Tibial artery (tissue), 4 donors: Measurements from ENCODE around the gene RBPMS2.

Source experiments
- DNase-seq, 2 donors: peaks; one replicate each; pipeline ENCODE4 v3.0.0-alpha.2; 2019
- H3K27ac ChIP-seq, 2 donors: fragments of 200-600 bp; sonication (generic) in 1 of 2; 1 replicate in 1 of 2; 2 replicates in 1 of 2; pipeline ENCODE4 v1.5.1; 2018 to 2019; ENCODE audit warnings: mild to moderate bottlenecking in 1 of 2
- H3K27me3 ChIP-seq, 2 donors: fragments of 200-600 bp; sonication (generic) in 1 of 2; one replicate each; pipeline versions ENCODE4 v1.5.1 to v1.6.0; 2016 to 2019
- H3K36me3 ChIP-seq, 3 donors: fragments of 200-600 bp; sonication (generic) in 2 of 3; one replicate each; pipeline ENCODE4 v1.5.1; 2016 to 2019; ENCODE audit warnings: mild to moderate bottlenecking in 2 of 3
- H3K4me1 ChIP-seq, 4 donors: fragments of 200-600 bp; sonication (generic) in 2 of 4; 1 replicate in 3 of 4; 2 replicates in 1 of 4; pipeline ENCODE4 v1.5.1; 2016 to 2019
- H3K4me3 ChIP-seq, 2 donors: fragments of 200-600 bp; sonication (generic) in 1 of 2; 1 replicate in 1 of 2; 2 replicates in 1 of 2; pipeline ENCODE4 v1.5.1; 2018 to 2019; ENCODE audit warnings: mild to moderate bottlenecking in 2 of 2
- H3K9me3 ChIP-seq, 3 donors: fragments of 200-600 bp; sonication (generic) in 1 of 3; one replicate each; pipeline ENCODE4 v1.5.1; 2016 to 2019
- CTCF ChIP-seq, 2 experiments: fragments of 200-600 bp in 1 of 2; fragments of 450-650 bp in 1 of 2; IDR thresholded peaks; one replicate each; pipeline ENCODE4 v1.5.1; 2017 to 2019; ENCODE audit warnings: antibody characterized with exemption in 2 of 2, mild to moderate bottlenecking in 1 of 2, moderate library complexity in 1 of 2
- intact Hi-C: fragments of 100-400 bp; cut with DNase I; formaldehyde crosslinking; loops from one replicate; pipeline ENCODE4 v1.15.0; 2023; ENCODE audit warnings: low total_unique reads

Gene RBPMS2

GRCh38 chr15:64694816-64695215, 80.6 kb downstream of the RBPMS2 start:
- intact Hi-C loops, result loop anchor here (10.0 kb wide), 1 partner anchor 210 kb away; no protein-coding TSS in a partner anchor
- no peaks in the 10 kb centered on the region for H3K9me3 ChIP-seq
- TF ChIP-seq CTCF (IDR thresholded peaks at IDR 0.05), result no peak
- no peak overlapping the region for H3K4me3 ChIP-seq
- no peaks in the 10 kb centered on the region for H3K27me3 ChIP-seq
- DNase-seq, result no peak
- H3K4me1 ChIP-seq, result peaks cover 0 to 96% (median 63%) of the 10 kb centered on the region in 4 donors
- H3K27ac ChIP-seq, result peak overlapping the region in 1 of 2 donors; percentile 84
- peaks cover 11 to 30% (median 16%) of the 10 kb centered on the region in 3 donors for H3K36me3 ChIP-seq

- no peak overlapping the region for H3K4me3 ChIP-seq
- peaks cover 0 to 84% (median 47%) of the 10 kb centered on the region in 4 donors for H3K4me1 ChIP-seq
- H3K36me3 ChIP-seq, result peaks cover 25 to 47% (median 29%) of the 10 kb centered on the region in 3 donors
- H3K27ac ChIP-seq, result peak overlapping the region; percentile 57 to 84
- H3K27me3 ChIP-seq, result no peaks in the 10 kb centered on the region
- TF ChIP-seq CTCF (IDR thresholded peaks at IDR 0.05), result no peak
- intact Hi-C loops, result loop anchor here (10.0 kb wide), 1 partner anchor 212 kb away; no protein-coding TSS in a partner anchor
- no peaks in the 10 kb centered on the region for H3K9me3 ChIP-seq
- peak; percentile 66 to 83 for DNase-seq
Measured at GRCh38 chr15:64693134-64693533, 82.3 kb downstream of the RBPMS2 start.

- Histone ChIP-seq H3K27ac (peak overlapping the region; percentile 57 to 66), H3K9me3 (no peaks in the 10 kb centered on the region), H3K4me3 (no peak overlapping the region), H3K4me1 (peaks cover 0 to 82% (median 48%) of the 10 kb centered on the region in 4 donors), H3K27me3 (no peaks in the 10 kb centered on the region), H3K36me3 (peaks cover 31 to 58% (median 38%) of the 10 kb centered on the region in 3 donors)
- no peak for TF ChIP-seq CTCF (IDR thresholded peaks at IDR 0.05)
- intact Hi-C loops, result loop anchor here (10.0 kb wide), 1 partner anchor 213 kb away; no protein-coding TSS in a partner anchor
- DNase-seq, result peak in 1 of 2 donors; percentile 49
Measured at GRCh38 chr15:64691896-64692565, 83.4 kb downstream of the RBPMS2 start.

- no peak for DNase-seq
Measured at GRCh38 chr15:64690578-64691296, 84.7 kb downstream of the RBPMS2 start.

More at GRCh38 chr15:64690578-64691296, 84.7 kb downstream of the RBPMS2 start:
- Histone ChIP-seq H3K36me3 (peaks cover 39 to 69% (median 40%) of the 10 kb centered on the region in 3 donors), H3K9me3 (no peaks in the 10 kb centered on the region), H3K4me3 (no peak overlapping the region), H3K27ac (peak overlapping the region; percentile 30 to 66), H3K27me3 (no peaks in the 10 kb centered on the region), H3K4me1 (peaks cover 0 to 73% (median 43%) of the 10 kb centered on the region in 4 donors)
- intact Hi-C loops, result loop anchor here (10.0 kb wide), 1 partner anchor 214 kb away; no protein-coding TSS in a partner anchor
- TF ChIP-seq CTCF (IDR thresholded peaks at IDR 0.05), result peak in 1 of 2 experiments; percentile 12
